HCT116 (cell line): ENCODE measurements around the gene KCNH2. TPM values are rescaled to one million over a fixed set of nuclear protein-coding genes. Genes with fewer than 3 reads are reported as not detected.

ENCODE experiments used
- ATAC-seq: fragments of 200-7000 bp; cut with Tn5 transposase; 2 replicates; pipeline ENCODE4 v1.9.1; 2020; ENCODE audit warnings: mild to moderate bottlenecking, moderate library complexity
- BruUV-seq: library from RNA; stranded (reverse); fragments of 400-500 nt; replicated peaks from 2 replicates; lab custom pipeline; 2021; lab: Mats Ljungman, UMichigan
- CTCF ChIA-PET: fragments of 300-600 bp; sonication (Branson Sonifier 250); formaldehyde crosslinking; loops from one replicate; lab custom pipeline; 2021; ENCODE audit warnings: antibody characterized with exemption; lab: Charles Lee
- POLR2A ChIA-PET: fragments of 300-600, 350-600 bp; sonication (Branson Sonifier 250); formaldehyde crosslinking; loops from one replicate; lab custom pipeline; 2021; ENCODE audit warnings: antibody characterized with exemption; lab: Charles Lee
- RAD21 ChIA-PET, 2 experiments: fragments of 300-600 bp; sonication (Branson Sonifier 250); formaldehyde crosslinking; loops; one replicate each; lab custom pipeline; 2023; ENCODE audit warnings: low total read pairs in 2 of 2; ENCODE audit not compliant: uncharacterized antibody in 2 of 2, unreplicated experiment in 2 of 2, low non-redundant PET in 1 of 2; lab: Charles Lee
- DNase-seq: peaks from one replicate; pipeline ENCODE4 v3.0.0-alpha.2; 2010; ENCODE audit warnings: low read depth, low spot score
- H2AFZ ChIP-seq: fragments of 200-600 bp; shearing (Covaris generic), sonication (generic); 2 replicates; pipeline ENCODE4 v1.6.1; 2017; ENCODE audit warnings: low read depth, mixed run types, mixed read lengths, antibody characterized with exemption, low read length; ENCODE audit not compliant: poor library complexity, severe bottlenecking
- H3K27ac ChIP-seq: 2 replicates; pipeline ENCODE4 v1.5.1; 2012; ENCODE audit warnings: low read depth, low read length
- H3K27me3 ChIP-seq: fragments of 200-600 bp; sonication (generic); 2 replicates; pipeline ENCODE4 v1.6.1; 2016; ENCODE audit warnings: mixed run types, low read length, mixed read lengths; ENCODE audit not compliant: insufficient read depth
- H3K36me3 ChIP-seq, 2 experiments: fragments of 200-500 bp in 1 of 2; fragments of 200-600 bp in 1 of 2; sonication (Bioruptor generic) in 1 of 2; sonication (generic) in 1 of 2; 2 replicates each; pipeline versions ENCODE4 v1.5.1 to v1.6.1; 2014 to 2016; ENCODE audit warnings: low read length in 2 of 2, inconsistent platforms in 1 of 2, mixed read lengths in 1 of 2, mixed run types in 1 of 2; ENCODE audit not compliant: insufficient read depth in 2 of 2, control insufficient read depth in 1 of 2
- H3K4me1 ChIP-seq, 2 experiments: fragments of 200-600 bp in 1 of 2; sonication (generic) in 1 of 2; 2 replicates each; pipeline versions ENCODE4 v1.5.1 to v1.6.1; 2012 to 2017; ENCODE audit warnings: low read length in 2 of 2, inconsistent platforms in 1 of 2, mild to moderate bottlenecking in 1 of 2, mixed read lengths in 1 of 2, mixed run types in 1 of 2, moderate library complexity in 1 of 2; ENCODE audit not compliant: insufficient read depth in 2 of 2, control insufficient read depth in 1 of 2
- H3K4me2 ChIP-seq: fragments of 200-600 bp; sonication (generic); 2 replicates; pipeline ENCODE4 v1.6.1; 2017; ENCODE audit warnings: mixed run types, low read length, mixed read lengths
- H3K4me3 ChIP-seq, 2 experiments: fragments of 200-600 bp in 1 of 2; sonication (generic) in 1 of 2; replicated peaks in 1 of 2; 2 replicates each; pipeline ENCODE4 v1.5.1; 2011 to 2016; ENCODE audit warnings: low read length in 2 of 2, control low read depth in 1 of 2, low read depth in 1 of 2, mild to moderate bottlenecking in 1 of 2, mixed read lengths in 1 of 2, mixed run types in 1 of 2
- H3K79me2 ChIP-seq: fragments of 200-600 bp; sonication (generic); 2 replicates; pipeline ENCODE4 v1.6.1; 2017; ENCODE audit warnings: mild to moderate bottlenecking, mixed run types, low read length, moderate library complexity, mixed read lengths; ENCODE audit not compliant: insufficient read depth
- H3K9ac ChIP-seq: fragments of 200-600 bp; sonication (generic); 2 replicates; pipeline ENCODE4 v1.6.1; 2016; ENCODE audit warnings: low read length, mixed read lengths
- H3K9me2 ChIP-seq: fragments of 200-600 bp; sonication (generic), shearing (Covaris generic); 2 replicates; pipeline ENCODE4 v1.6.1; 2017; ENCODE audit warnings: mixed run types, mild to moderate bottlenecking, moderate library complexity; ENCODE audit not compliant: insufficient read depth
- H3K9me3 ChIP-seq, 2 experiments: fragments of 200-500 bp in 1 of 2; fragments of 200-600 bp in 1 of 2; sonication (Bioruptor generic) in 1 of 2; sonication (generic) in 1 of 2; 2 replicates each; pipeline ENCODE4 v1.6.1; 2014 to 2017; ENCODE audit warnings: low read length in 2 of 2, mixed read lengths in 2 of 2, inconsistent platforms in 1 of 2, low read depth in 1 of 2, mild to moderate bottlenecking in 1 of 2, mixed run types in 1 of 2, moderate library complexity in 1 of 2; ENCODE audit not compliant: control insufficient read depth in 1 of 2, insufficient read depth in 1 of 2
- H4K20me1 ChIP-seq: fragments of 200-600 bp; sonication (generic), shearing (Covaris generic); 2 replicates; pipeline ENCODE4 v1.6.1; 2017; ENCODE audit warnings: mixed run types, mild to moderate bottlenecking, moderate library complexity; ENCODE audit not compliant: insufficient read depth
- CTCF ChIP-seq, 3 experiments: fragments of 200-600 bp in 1 of 3; sonication (generic) in 1 of 3; IDR thresholded peaks in 2 of 3; conservative IDR thresholded peaks in 1 of 3; 2 replicates each; pipeline ENCODE4 v1.5.1; 2012 to 2017; ENCODE audit warnings: low read depth in 2 of 3, low read length in 2 of 3, antibody characterized with exemption in 1 of 3, borderline replicate concordance in 1 of 3, control low read depth in 1 of 3, mild to moderate bottlenecking in 1 of 3, mixed read lengths in 1 of 3, mixed run types in 1 of 3, moderate library complexity in 1 of 3; ENCODE audit not compliant: insufficient read depth in 1 of 3
- POLR2A ChIP-seq: IDR thresholded peaks from 2 replicates; pipeline ENCODE4 v1.7.0; 2011; ENCODE audit warnings: borderline replicate concordance; ENCODE audit not compliant: insufficient read depth, insufficient read length; ENCODE audit errors: extremely low read depth
- TCF7L2 ChIP-seq: IDR thresholded peaks from 2 replicates; pipeline ENCODE4 v1.7.0; 2011; ENCODE audit warnings: borderline replicate concordance, inconsistent platforms; ENCODE audit not compliant: insufficient read depth, insufficient read length; ENCODE audit errors: extremely low read depth
- intact Hi-C: fragments of 100-400 bp; cut with micrococcal nuclease; formaldehyde crosslinking; loops from 2 replicates; pipeline ENCODE4 v1.10.0; 2022
- total RNA-seq: library from RNA; stranded (reverse); gene quantifications from one replicate; pipeline ENCODE4 v1.2.1, GENCODE V29; 2021; ENCODE audit not compliant: unreplicated experiment

KCNH2 gene
- total RNA-seq, 1 experiment from 2014 or later, result 9.7 TPM

- no peak overlapping the region for H3K27ac ChIP-seq
- no peak overlapping the region for H3K4me3 ChIP-seq
- no peak overlapping the region for H2AFZ ChIP-seq
- CTCF ChIA-PET, result no interaction called here
- DNase-seq (no peak), ATAC-seq (0 out of 2 replicates have a peak, but pooled peaks have one; percentile 17)
- TF ChIP-seq POLR2A (no peak), TCF7L2 (no peak), CTCF (IDR thresholded peaks at IDR 0.05 in 2 of 3, conservative IDR thresholded peaks at IDR 0.05 in 1 of 3; ENCODE audit: borderline replicate concordance in 1 of 3, insufficient read depth in 1 of 3, low read depth in 2 of 3, low read length in 2 of 3) (peak; percentile 45 to 62 (median 56); a peak in 5 of 6 replicates)
- POLR2A ChIA-PET, result no interaction called here
- intact Hi-C loops, result no loop called here
- H3K79me2 ChIP-seq, result no peaks in the 10 kb centered on the region
- peaks cover 2% of the 10 kb centered on the region; the same call in 1 of the 2 replicates for H3K27me3 ChIP-seq
- RAD21 ChIA-PET, result no interaction called here
- H3K9me2 ChIP-seq, result no peaks in the 10 kb centered on the region
- BruUV-seq, result no TSS peak
- H4K20me1 ChIP-seq, result no peaks in the 10 kb centered on the region
- H3K9me3 ChIP-seq, result peaks cover 8 to 31% of the 10 kb centered on the region in 2 experiments; a peak in 2 of 4 replicates
- no peak overlapping the region for H3K4me2 ChIP-seq
- peaks cover 0 to 25% of the 10 kb centered on the region in 2 experiments; a peak in 2 of 4 replicates for H3K4me1 ChIP-seq
- no peaks in the 10 kb centered on the region for H3K36me3 ChIP-seq
- no peak overlapping the region for H3K9ac ChIP-seq
Observed at GRCh38 chr7:150988230-150989226, 10.4 kb upstream of the KCNH2 start.
